HEK293 (cell line): ENCODE results near the gene ATRAID.

ENCODE experiments used
- CTCF ChIA-PET: fragments of 350-600 bp; formaldehyde crosslinking; extraction: SDS; loops from one replicate; lab custom pipeline; 2021; ENCODE audit warnings: antibody characterized with exemption; lab: Yijun Ruan, JAX
- POLR2A ChIA-PET: fragments of 300-600 bp; formaldehyde crosslinking; extraction: SDS; loops from one replicate; lab custom pipeline; 2020; ENCODE audit warnings: antibody characterized with exemption, inconsistent platforms; lab: Yijun Ruan, JAX
- H3K27ac ChIP-seq: fragments of 200-500 bp; sonication (Bioruptor generic); 2 replicates; pipeline ENCODE4 v1.5.1; 2014; ENCODE audit warnings: low read depth, low read length, control low read depth, inconsistent platforms; ENCODE audit errors: extremely low read depth
- H3K36me3 ChIP-seq, 2 experiments: fragments of 200-500 bp in 1 of 2; sonication (Bioruptor generic) in 1 of 2; 1 replicate in 1 of 2; 2 replicates in 1 of 2; pipeline ENCODE4 v1.5.1; 2014 to 2017; ENCODE audit warnings: inconsistent platforms in 2 of 2, low read length in 2 of 2; ENCODE audit not compliant: control insufficient read depth in 2 of 2, insufficient read depth in 1 of 2
- H3K4me1 ChIP-seq: fragments of 200-500 bp; sonication (Bioruptor generic); 2 replicates; pipeline ENCODE4 v1.5.1; 2014; ENCODE audit warnings: mild to moderate bottlenecking, low read length, inconsistent platforms; ENCODE audit not compliant: control insufficient read depth, insufficient read depth
- H3K4me3 ChIP-seq: 2 replicates; pipeline ENCODE4 v1.5.1; 2011; ENCODE audit warnings: low read depth, mild to moderate bottlenecking, control low read depth, low read length, moderate library complexity
- H3K9me3 ChIP-seq: fragments of 200-500 bp; sonication (Bioruptor generic); 2 replicates; pipeline ENCODE4 v1.5.1; 2014; ENCODE audit warnings: low read depth, low read length, inconsistent platforms; ENCODE audit not compliant: control insufficient read depth, insufficient read depth
- BCL11B ChIP-seq: fragments of 450-650 bp; formaldehyde crosslinking; IDR thresholded peaks from 2 replicates; pipeline ENCODE4 v1.5.1; 2016; ENCODE audit warnings: low read depth, missing biosample characterization, missing genetic modification characterization
- FEZF1 ChIP-seq: fragments of 450-650 bp; formaldehyde crosslinking; IDR thresholded peaks from 2 replicates; pipeline ENCODE4 v1.5.1; 2016; ENCODE audit warnings: missing biosample characterization, missing genetic modification characterization
- GLI4 ChIP-seq: fragments of 450-650 bp; formaldehyde crosslinking; IDR thresholded peaks from 2 replicates; pipeline ENCODE4 v1.5.1; 2016; ENCODE audit warnings: missing biosample characterization, missing genetic modification characterization
- GLIS1 ChIP-seq: fragments of 450-650 bp; formaldehyde crosslinking; IDR thresholded peaks from 2 replicates; pipeline ENCODE4 v1.5.1; 2016; ENCODE audit warnings: missing biosample characterization, missing genetic modification characterization
- OSR2 ChIP-seq: fragments of 450-650 bp; formaldehyde crosslinking; IDR thresholded peaks from 2 replicates; pipeline ENCODE4 v1.5.1; 2016; ENCODE audit warnings: missing biosample characterization, missing genetic modification characterization
- YY2 ChIP-seq: fragments of 450-650 bp; formaldehyde crosslinking; IDR thresholded peaks from 2 replicates; pipeline ENCODE4 v1.5.1; 2016; ENCODE audit warnings: missing biosample characterization, missing genetic modification characterization
- ZBTB1 ChIP-seq: fragments of 450-650 bp; formaldehyde crosslinking; IDR thresholded peaks from 2 replicates; pipeline ENCODE4 v1.5.1; 2016; ENCODE audit warnings: missing biosample characterization, missing genetic modification characterization
- ZIC2 ChIP-seq: fragments of 450-650 bp; formaldehyde crosslinking; IDR thresholded peaks from 2 replicates; pipeline ENCODE4 v1.5.1; 2016; ENCODE audit warnings: missing biosample characterization, missing genetic modification characterization
- ZNF157 ChIP-seq: fragments of 450-650 bp; formaldehyde crosslinking; IDR thresholded peaks from 2 replicates; pipeline ENCODE4 v1.5.1; 2016; ENCODE audit warnings: missing biosample characterization, missing genetic modification characterization
- ZNF280D ChIP-seq: fragments of 450-650 bp; formaldehyde crosslinking; IDR thresholded peaks from 2 replicates; pipeline ENCODE4 v1.5.1; 2016; ENCODE audit warnings: missing biosample characterization, missing genetic modification characterization
- ZNF292 ChIP-seq: fragments of 450-650 bp; formaldehyde crosslinking; IDR thresholded peaks from 2 replicates; pipeline ENCODE4 v1.5.1; 2016; ENCODE audit warnings: low read depth, missing biosample characterization, missing genetic modification characterization, borderline replicate concordance
- ZNF366 ChIP-seq: fragments of 450-650 bp; formaldehyde crosslinking; conservative IDR thresholded peaks from 2 replicates; pipeline ENCODE4 v1.5.1; 2016; ENCODE audit warnings: missing biosample characterization, missing genetic modification characterization
- ZNF555 ChIP-seq: fragments of 450-650 bp; formaldehyde crosslinking; conservative IDR thresholded peaks from 2 replicates; pipeline ENCODE4 v1.5.1; 2017; ENCODE audit warnings: missing biosample characterization, mild to moderate bottlenecking, missing genetic modification characterization, inconsistent platforms
- ZNF560 ChIP-seq: fragments of 450-650 bp; formaldehyde crosslinking; IDR thresholded peaks from 2 replicates; pipeline ENCODE4 v1.5.1; 2017; ENCODE audit warnings: missing biosample characterization, missing genetic modification characterization, borderline replicate concordance
- ZNF624 ChIP-seq: fragments of 450-650 bp; formaldehyde crosslinking; IDR thresholded peaks from 2 replicates; pipeline ENCODE4 v1.5.1; 2017; ENCODE audit warnings: missing biosample characterization, missing genetic modification characterization
- ZNF626 ChIP-seq: fragments of 450-650 bp; sonication (Bioruptor Pico); formaldehyde crosslinking; IDR thresholded peaks from 2 replicates; pipeline ENCODE4 v1.5.1; 2018; ENCODE audit warnings: missing biosample characterization, missing genetic modification characterization, inconsistent platforms
- ZNF664 ChIP-seq: fragments of 450-650 bp; formaldehyde crosslinking; IDR thresholded peaks from 2 replicates; pipeline ENCODE4 v1.5.1; 2016; ENCODE audit warnings: missing biosample characterization, missing genetic modification characterization
- ZNF677 ChIP-seq: fragments of 450-650 bp; IDR thresholded peaks from 2 replicates; pipeline ENCODE4 v1.5.0; 2018; ENCODE audit warnings: missing biosample characterization, mild to moderate bottlenecking, missing genetic modification characterization, moderate library complexity
- ZNF76 ChIP-seq: fragments of 450-650 bp; formaldehyde crosslinking; IDR thresholded peaks from 2 replicates; pipeline ENCODE4; 2016; ENCODE audit warnings: low read depth, missing biosample characterization, missing genetic modification characterization, borderline replicate concordance
- ZSCAN16 ChIP-seq: fragments of 450-650 bp; formaldehyde crosslinking; IDR thresholded peaks from 2 replicates; pipeline ENCODE4 v1.5.1; 2016; ENCODE audit warnings: missing biosample characterization, missing genetic modification characterization
- TF ChIP-seq, protein P1 (sequence below): fragments of 450-650 bp; formaldehyde crosslinking; IDR thresholded peaks from 2 replicates; pipeline ENCODE4 v1.5.1; 2016; ENCODE audit warnings: missing biosample characterization, missing genetic modification characterization
- TF ChIP-seq, protein P2 (sequence below): fragments of 450-650 bp; IDR thresholded peaks from 2 replicates; pipeline ENCODE4 v1.5.1; 2018; ENCODE audit warnings: missing biosample characterization, mild to moderate bottlenecking, missing genetic modification characterization
- TF ChIP-seq, protein P3 (sequence below): fragments of 450-650 bp; formaldehyde crosslinking; IDR thresholded peaks from 2 replicates; pipeline ENCODE4 v1.5.1; 2017; ENCODE audit warnings: missing biosample characterization, missing genetic modification characterization
- TF ChIP-seq, protein P4 (sequence below): fragments of 450-650 bp; formaldehyde crosslinking; IDR thresholded peaks from 2 replicates; pipeline ENCODE4 v1.5.1; 2016; ENCODE audit warnings: missing biosample characterization, missing genetic modification characterization

ATRAID gene

GRCh38 chr2:27247893-27248292 is 36.1 kb downstream of the ATRAID start:
- POLR2A ChIA-PET: interaction anchor here (0.5 kb wide), 1 partner anchor 9 kb away, joined by 4 read pairs; no protein-coding TSS in a partner anchor
- CTCF ChIA-PET: interaction anchor here (0.6 to 6.3 kb wide), 4 partner anchors 15 to 85 kb away, joined by 5 to 87 read pairs (median 33); partner anchors contain the start of gene TRIM54

GRCh38 chr2:27249159-27249890 is 37.5 kb downstream of the ATRAID start:
- Histone ChIP-seq H3K36me3 (peaks cover 0 to 8% of the 10 kb centered on the region in 2 experiments; a peak in 2 of 3 replicates), H3K4me3 (no peak overlapping the region), H3K27ac (no peak overlapping the region; the same call in 1 of the 2 replicates), H3K9me3 (no peaks in the 10 kb centered on the region), H3K4me1 (0 out of 2 replicates have a peak, but pooled peaks cover 4% of the 10 kb centered on the region)
- TF ChIP-seq, protein P1, sequence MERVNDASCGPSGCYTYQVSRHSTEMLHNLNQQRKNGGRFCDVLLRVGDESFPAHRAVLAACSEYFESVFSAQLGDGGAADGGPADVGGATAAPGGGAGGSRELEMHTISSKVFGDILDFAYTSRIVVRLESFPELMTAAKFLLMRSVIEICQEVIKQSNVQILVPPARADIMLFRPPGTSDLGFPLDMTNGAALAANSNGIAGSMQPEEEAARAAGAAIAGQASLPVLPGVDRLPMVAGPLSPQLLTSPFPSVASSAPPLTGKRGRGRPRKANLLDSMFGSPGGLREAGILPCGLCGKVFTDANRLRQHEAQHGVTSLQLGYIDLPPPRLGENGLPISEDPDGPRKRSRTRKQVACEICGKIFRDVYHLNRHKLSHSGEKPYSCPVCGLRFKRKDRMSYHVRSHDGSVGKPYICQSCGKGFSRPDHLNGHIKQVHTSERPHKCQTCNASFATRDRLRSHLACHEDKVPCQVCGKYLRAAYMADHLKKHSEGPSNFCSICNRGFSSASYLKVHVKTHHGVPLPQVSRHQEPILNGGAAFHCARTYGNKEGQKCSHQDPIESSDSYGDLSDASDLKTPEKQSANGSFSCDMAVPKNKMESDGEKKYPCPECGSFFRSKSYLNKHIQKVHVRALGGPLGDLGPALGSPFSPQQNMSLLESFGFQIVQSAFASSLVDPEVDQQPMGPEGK (tag by site-specific recombination): 0 out of 2 replicates have a peak, but pooled peaks have one; percentile 14
- TF ChIP-seq, protein P2, sequence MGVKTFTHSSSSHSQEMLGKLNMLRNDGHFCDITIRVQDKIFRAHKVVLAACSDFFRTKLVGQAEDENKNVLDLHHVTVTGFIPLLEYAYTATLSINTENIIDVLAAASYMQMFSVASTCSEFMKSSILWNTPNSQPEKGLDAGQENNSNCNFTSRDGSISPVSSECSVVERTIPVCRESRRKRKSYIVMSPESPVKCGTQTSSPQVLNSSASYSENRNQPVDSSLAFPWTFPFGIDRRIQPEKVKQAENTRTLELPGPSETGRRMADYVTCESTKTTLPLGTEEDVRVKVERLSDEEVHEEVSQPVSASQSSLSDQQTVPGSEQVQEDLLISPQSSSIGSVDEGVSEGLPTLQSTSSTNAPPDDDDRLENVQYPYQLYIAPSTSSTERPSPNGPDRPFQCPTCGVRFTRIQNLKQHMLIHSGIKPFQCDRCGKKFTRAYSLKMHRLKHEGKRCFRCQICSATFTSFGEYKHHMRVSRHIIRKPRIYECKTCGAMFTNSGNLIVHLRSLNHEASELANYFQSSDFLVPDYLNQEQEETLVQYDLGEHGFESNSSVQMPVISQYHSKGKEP (tag by site-specific recombination): no peak
- TF ChIP-seq, protein P3, sequence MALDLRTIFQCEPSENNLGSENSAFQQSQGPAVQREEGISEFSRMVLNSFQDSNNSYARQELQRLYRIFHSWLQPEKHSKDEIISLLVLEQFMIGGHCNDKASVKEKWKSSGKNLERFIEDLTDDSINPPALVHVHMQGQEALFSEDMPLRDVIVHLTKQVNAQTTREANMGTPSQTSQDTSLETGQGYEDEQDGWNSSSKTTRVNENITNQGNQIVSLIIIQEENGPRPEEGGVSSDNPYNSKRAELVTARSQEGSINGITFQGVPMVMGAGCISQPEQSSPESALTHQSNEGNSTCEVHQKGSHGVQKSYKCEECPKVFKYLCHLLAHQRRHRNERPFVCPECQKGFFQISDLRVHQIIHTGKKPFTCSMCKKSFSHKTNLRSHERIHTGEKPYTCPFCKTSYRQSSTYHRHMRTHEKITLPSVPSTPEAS (tag by site-specific recombination): no peak
- no peak for TF ChIP-seq ZNF280D (tag by site-specific recombination)
- 0 out of 2 replicates have a peak, but pooled peaks have one; percentile 35 for TF ChIP-seq OSR2
- no peak for TF ChIP-seq BCL11B (tag by site-specific recombination)
- TF ChIP-seq ZSCAN16 (tag by site-specific recombination): peak; percentile 75; the same call in 1 of the 2 replicates
- 0 out of 2 replicates have a peak, but pooled peaks have one; percentile 11 for TF ChIP-seq ZNF366 (tag by site-specific recombination)
- no peak for TF ChIP-seq ZNF157
- TF ChIP-seq ZIC2 (tag by site-specific recombination): peak; percentile 97
- no peak for TF ChIP-seq ZBTB1 (tag by site-specific recombination)
- TF ChIP-seq, protein P4, sequence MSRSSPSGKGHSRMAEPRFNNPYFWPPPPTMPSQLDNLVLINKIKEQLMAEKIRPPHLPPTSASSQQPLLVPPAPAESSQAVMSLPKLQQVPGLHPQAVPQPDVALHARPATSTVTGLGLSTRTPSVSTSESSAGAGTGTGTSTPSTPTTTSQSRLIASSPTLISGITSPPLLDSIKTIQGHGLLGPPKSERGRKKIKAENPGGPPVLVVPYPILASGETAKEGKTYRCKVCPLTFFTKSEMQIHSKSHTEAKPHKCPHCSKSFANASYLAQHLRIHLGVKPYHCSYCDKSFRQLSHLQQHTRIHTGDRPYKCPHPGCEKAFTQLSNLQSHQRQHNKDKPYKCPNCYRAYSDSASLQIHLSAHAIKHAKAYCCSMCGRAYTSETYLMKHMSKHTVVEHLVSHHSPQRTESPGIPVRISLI (tag by site-specific recombination): no peak
- TF ChIP-seq YY2 (tag by site-specific recombination): no peak
- TF ChIP-seq ZNF560: no peak
- no peak for TF ChIP-seq ZNF76 (tag by site-specific recombination)
- no peak for TF ChIP-seq FEZF1 (tag by site-specific recombination)
- no peak for TF ChIP-seq GLI4 (tag by site-specific recombination)
- peak; percentile 36; the same call in 1 of the 2 replicates for TF ChIP-seq GLIS1
- CTCF ChIA-PET: interaction anchor here (0.7 to 6.3 kb wide), 16 partner anchors 10 to 434 kb away, joined by 3 to 87 read pairs (median 5); partner anchors contain the start of genes MPV17 and TRIM54
- POLR2A ChIA-PET: interaction anchor here (1.4 kb wide), 1 partner anchor 115 kb away, joined by 3 read pairs; the partner anchor contains the start of gene PREB

More at GRCh38 chr2:27247893-27248292, 36.1 kb downstream of the ATRAID start:
- Histone ChIP-seq H3K4me3 (no peak overlapping the region), H3K9me3 (no peaks in the 10 kb centered on the region), H3K4me1 (0 out of 2 replicates have a peak, but pooled peaks cover 4% of the 10 kb centered on the region), H3K36me3 (peaks cover 0 to 22% of the 10 kb centered on the region in 2 experiments; a peak in 2 of 3 replicates), H3K27ac (no peak overlapping the region)
- TF ChIP-seq ZNF664: peak; percentile 70; the same call in 1 of the 2 replicates
- TF ChIP-seq ZNF677 (tag by site-specific recombination): no peak
- TF ChIP-seq ZNF555: no peak
- TF ChIP-seq ZNF624 (tag by site-specific recombination): no peak
- TF ChIP-seq ZNF292 (tag by site-specific recombination): no peak
- no peak for TF ChIP-seq ZNF626 (tag by site-specific recombination)
